RWPE2 (cell line): Measurements from ENCODE around the gene RTN4IP1.

Source experiments
- ATAC-seq: fragments of 200-7000 bp; cut with Tn5 transposase; 3 replicates; pipeline ENCODE4 v1.9.1; 2021; ENCODE audit warnings: low read depth
- DNase-seq: peaks from one replicate; pipeline ENCODE4 v3.0.0-alpha.2; 2020; ENCODE audit warnings: low spot score
- H3K27ac ChIP-seq: fragments of 450-650 bp; 2 replicates; pipeline ENCODE4 v1.5.1; 2017; ENCODE audit warnings: mild to moderate bottlenecking; ENCODE audit not compliant: poor library complexity, severe bottlenecking
- H3K27me3 ChIP-seq: fragments of 250-450 bp; sonication (Bioruptor Pico); 2 replicates; pipeline ENCODE4 v1.5.1; 2021; ENCODE audit warnings: mild to moderate bottlenecking, moderate library complexity; ENCODE audit not compliant: insufficient read depth, poor library complexity, severe bottlenecking
- H3K36me3 ChIP-seq: fragments of 250-450 bp; sonication (Bioruptor Pico); 2 replicates; pipeline ENCODE4 v1.5.1; 2020; ENCODE audit warnings: low read depth, mild to moderate bottlenecking, moderate library complexity
- H3K4me1 ChIP-seq: fragments of 250-450 bp; sonication (Bioruptor Pico); 2 replicates; pipeline ENCODE4 v1.5.1; 2021; ENCODE audit warnings: mild to moderate bottlenecking, moderate library complexity; ENCODE audit not compliant: insufficient read depth, poor library complexity, severe bottlenecking
- H3K4me3 ChIP-seq: fragments of 250-450 bp; sonication (Bioruptor Pico); 2 replicates; pipeline ENCODE4 v1.5.1; 2021; ENCODE audit warnings: mild to moderate bottlenecking, moderate library complexity; ENCODE audit not compliant: severe bottlenecking
- H3K9me3 ChIP-seq: fragments of 250-450 bp; sonication (Bioruptor Pico); 2 replicates; pipeline ENCODE4 v1.5.1; 2021; ENCODE audit warnings: mild to moderate bottlenecking, moderate library complexity; ENCODE audit not compliant: severe bottlenecking
- CTCF ChIP-seq: fragments of 450-650 bp; IDR thresholded peaks from one replicate; pipeline ENCODE4 v1.5.1; 2017; ENCODE audit warnings: mild to moderate bottlenecking, moderate library complexity; ENCODE audit not compliant: poor library complexity, severe bottlenecking

The RTN4IP1 gene

GRCh38 chr6:106617302-106617701, 12.0 kb downstream of the RTN4IP1 start:
- Histone ChIP-seq H3K27me3 (no peaks in the 10 kb centered on the region), H3K27ac (no peak overlapping the region), H3K9me3 (no peaks in the 10 kb centered on the region), H3K4me1 (no peaks in the 10 kb centered on the region), H3K36me3 (peaks cover 34% of the 10 kb centered on the region), H3K4me3 (no peak overlapping the region)
- TF ChIP-seq CTCF = no peak
- ATAC-seq (no peak), DNase-seq (no peak)

GRCh38 chr6:106614592-106615257, 14.6 kb downstream of the RTN4IP1 start:
- no peaks in the 10 kb centered on the region for H3K9me3 ChIP-seq
- H3K27ac ChIP-seq = no peak overlapping the region
- TF ChIP-seq CTCF = no peak
- H3K27me3 ChIP-seq = no peaks in the 10 kb centered on the region
- DNase-seq = no peak
- H3K4me3 ChIP-seq = no peak overlapping the region
- no peaks in the 10 kb centered on the region for H3K4me1 ChIP-seq
- no peak for ATAC-seq
- H3K36me3 ChIP-seq = peaks cover 26% of the 10 kb centered on the region

- no peak for TF ChIP-seq CTCF
- no peak overlapping the region for H3K4me3 ChIP-seq
- H3K36me3 ChIP-seq = peaks cover 26% of the 10 kb centered on the region
- H3K27me3 ChIP-seq = no peaks in the 10 kb centered on the region
- no peak overlapping the region for H3K27ac ChIP-seq
- H3K9me3 ChIP-seq = no peaks in the 10 kb centered on the region
- ATAC-seq = no peak
- H3K4me1 ChIP-seq = no peaks in the 10 kb centered on the region
- DNase-seq = no peak
These were observed 15.1 kb downstream of the RTN4IP1 start for GRCh38 chr6:106614166-106614565.

- Histone ChIP-seq H3K4me3 (no peak overlapping the region), H3K36me3 (peaks cover 20% of the 10 kb centered on the region), H3K27me3 (no peaks in the 10 kb centered on the region), H3K9me3 (no peaks in the 10 kb centered on the region), H3K4me1 (no peaks in the 10 kb centered on the region), H3K27ac (no peak overlapping the region)
- ATAC-seq = no peak
- no peak for TF ChIP-seq CTCF
- no peak for DNase-seq
These were observed 15.7 kb downstream of the RTN4IP1 start for GRCh38 chr6:106613590-106613989.

- no peak for TF ChIP-seq CTCF
- no peaks in the 10 kb centered on the region for H3K27me3 ChIP-seq
- H3K9me3 ChIP-seq = no peaks in the 10 kb centered on the region
- no peaks in the 10 kb centered on the region for H3K4me1 ChIP-seq
- no peak for DNase-seq
- ATAC-seq = no peak
- no peak overlapping the region for H3K4me3 ChIP-seq
- peaks cover 21% of the 10 kb centered on the region for H3K36me3 ChIP-seq
- no peak overlapping the region for H3K27ac ChIP-seq
These were observed 16.5 kb downstream of the RTN4IP1 start for GRCh38 chr6:106612671-106613416.
